Pancreas (tissue), 10 donors: ENCODE data around the gene FAM228B. TPM values are rescaled to one million over a fixed set of nuclear protein-coding genes. Genes with fewer than 3 reads are reported as not detected.
"Not testable (repeated sequence)": the region's sequence is repeated elsewhere in the genome, so short reads cannot be mapped to it uniquely, and the experiment has no call there.

Experiments used
- ATAC-seq, 4 donors: fragments of 200-7000 bp; cut with Tn5 transposase; one replicate each; pipeline versions ENCODE4 v1.8.0 to v1.9.1; 2020; ENCODE audit warnings: mild to moderate bottlenecking in 4 of 4, moderate library complexity in 4 of 4
- DNase-seq, 6 donors: peaks; one replicate each; pipeline ENCODE4 v3.0.0-alpha.2; 2020
- FAIRE-seq: peaks from 2 replicates; lab custom pipeline; 2012; peaks lifted over from hg19 to GRCh38; lab: Jason Lieb, UNC
- H3K27ac ChIP-seq, 4 donors: fragments of 200-600 bp; sonication (generic); 1 replicate in 3 of 4; 2 replicates in 1 of 4; pipeline versions ENCODE4 v1.5.0 to v1.8.0; 2020
- H3K27me3 ChIP-seq, 4 donors: fragments of 200-600 bp; one replicate each; pipeline ENCODE4 v1.8.0; 2021
- H3K36me3 ChIP-seq, 3 donors: fragments of 200-600 bp; sonication (generic) in 1 of 3; one replicate each; pipeline versions ENCODE4 v1.5.0 to v1.8.0; 2020 to 2021
- H3K4me1 ChIP-seq, 3 donors: fragments of 200-600 bp; one replicate each; pipeline ENCODE4 v1.8.0; 2021
- H3K4me3 ChIP-seq, 4 donors: fragments of 200-600 bp; sonication (generic) in 2 of 4; one replicate each; pipeline versions ENCODE4 v1.5.0 to v1.8.0; 2020 to 2021
- H3K9me3 ChIP-seq, 4 donors: fragments of 200-600 bp; one replicate each; pipeline ENCODE4 v1.8.0; 2021
- CTCF ChIP-seq, 4 donors: fragments of 200-600 bp; sonication (generic) in 3 of 4; IDR thresholded peaks; one replicate each; pipeline versions ENCODE4 v1.5.0 to v1.8.0; 2021; ENCODE audit warnings: antibody characterized with exemption in 4 of 4
- WGBS, 2 donors: extraction: QIAGEN DNeasy Blood & Tissue Kit; methylation state at CpG; one replicate each; pipeline ENCODE4 v1.1.7; 2013; 5-methylcytosine and 5-hydroxymethylcytosine counted together
- intact Hi-C, 3 donors: fragments of 100-400 bp; cut with DNase I; formaldehyde crosslinking; loops; one replicate each; pipeline versions ENCODE4 v1.11.1 to v1.14.2; 2022
- polyA plus RNA-seq, 2 donors: library from polyadenylated mRNA; stranded (reverse); fragments of 200-250 nt; gene quantifications; one replicate each; pipeline ENCODE4 v1.2.3, GENCODE V29; 2013
- total RNA-seq, 6 donors: library from RNA; stranded (reverse); fragmentation: NEBNext Ultra II Directional in 4 of 6; extraction: Animal tissue kit (Norgen Biotek cat#: 25700) in 4 of 6; gene quantifications; one replicate each; pipeline versions ENCODE4 v1.2.1 to v1.2.4, GENCODE V29; 2021 to 2023
- donor health status: healthy with polysubstance abuse.
- donor health status: DM: no; HTN: no; CAD: no; lungs with moderate emphysema.
- donor health status: DM: no; HTN: no; CAD: no.
- donor health status: control.
- donor health status: control.
- donor health status: Bipolar disorder and iron deficiency.
- donor health status: DM: yes; HTN: yes; CAD: no.
- donor health status: DM: no; HTN: no; CAD: no.
- donor health status: DM: no; HTN: no; CAD: no.
- donor health status: DM: yes; HTN: yes; CAD: no.

Gene FAM228B
- total and polyA plus RNA-seq, 8 donors = 5.8 to 31.4 (median 9.0) TPM

DNA sequence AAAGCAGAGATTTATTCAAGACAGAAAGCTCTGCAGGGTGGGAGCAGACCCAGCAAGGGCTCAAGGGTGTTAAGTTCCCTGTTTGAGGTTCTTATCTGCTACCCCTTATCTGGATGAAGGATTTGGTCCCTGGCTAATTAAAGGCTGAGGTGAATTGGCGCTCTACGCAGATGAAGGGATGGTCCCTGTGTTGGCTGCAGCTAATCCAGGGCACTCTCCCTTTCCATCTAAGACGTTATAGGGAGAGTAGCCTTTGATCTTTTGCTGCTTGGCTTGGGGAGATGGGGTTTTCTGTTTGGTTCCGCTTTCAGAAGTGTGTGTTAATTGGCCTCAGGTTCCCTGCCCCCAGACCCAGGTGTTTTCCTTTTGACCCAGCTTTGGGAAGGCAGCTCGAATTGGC is 68.6 kb downstream of the FAM228B start:
- ATAC-seq (no peak), FAIRE-seq (no peak), DNase-seq (no peak)
- intact Hi-C loops = no loop called here
- 49 to 55% methylated on average over 5 of the region's 5 CpGs for WGBS, 2 donors
- Histone ChIP-seq H3K9me3 (no peaks in the 10 kb centered on the region), H3K27ac (no peak overlapping the region), H3K36me3 (no peaks in the 10 kb centered on the region), H3K27me3 (no peaks in the 10 kb centered on the region), H3K4me1 (no peaks in the 10 kb centered on the region), H3K4me3 (no peak overlapping the region)
- TF ChIP-seq CTCF (IDR thresholded peaks at IDR 0.05) = no peak

DNA sequence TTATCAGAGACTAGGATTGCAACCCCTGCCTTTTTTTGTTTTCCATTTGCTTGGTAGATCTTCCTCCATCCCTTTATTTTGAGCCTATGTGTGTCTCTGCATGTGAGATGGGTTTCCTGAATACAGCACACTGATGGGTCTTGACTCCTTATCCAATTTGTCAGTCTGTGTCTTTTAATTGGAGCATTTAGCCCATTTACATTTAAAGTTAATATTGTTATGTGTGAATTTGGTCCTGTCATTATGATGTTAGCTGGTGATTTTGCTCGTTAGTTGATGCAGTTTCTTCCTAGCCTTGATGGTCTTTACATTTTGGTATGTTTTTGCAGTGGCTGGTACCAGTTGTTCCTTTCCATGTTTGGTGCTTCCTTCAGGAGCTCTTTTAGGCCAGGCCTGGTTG is 73.9 kb downstream of the FAM228B start:
- ATAC-seq = not testable (repeated sequence)

GRCh38 chr2:24199968-24200590 is 76.8 kb downstream of the FAM228B start:
- Histone ChIP-seq H3K4me1 (no peaks in the 10 kb centered on the region), H3K4me3 (no peak overlapping the region), H3K27me3 (no peaks in the 10 kb centered on the region), H3K27ac (no peak overlapping the region), H3K9me3 (no peaks in the 10 kb centered on the region), H3K36me3 (peaks cover 0 to 26% (median 12%) of the 10 kb centered on the region in 3 donors)
- TF ChIP-seq CTCF (IDR thresholded peaks at IDR 0.05) = no peak
- 83 to 86% methylated on average over 12 of the region's 12 CpGs for WGBS, 2 donors
- FAIRE-seq = no peak
- DNase-seq = no peak
- intact Hi-C loops = no loop called here
- ATAC-seq = no peak

More for the DNA sequence above, 73.9 kb downstream of the FAM228B start:
- H3K9me3 ChIP-seq, DNase-seq, H3K36me3 ChIP-seq, intact Hi-C loops, H3K4me3 ChIP-seq, H3K27me3 ChIP-seq, H3K27ac ChIP-seq, FAIRE-seq, H3K4me1 ChIP-seq: not testable (repeated sequence)
- WGBS, 2 donors = 80 to 88% methylated on average over 1 of the region's 1 CpG

DNA sequence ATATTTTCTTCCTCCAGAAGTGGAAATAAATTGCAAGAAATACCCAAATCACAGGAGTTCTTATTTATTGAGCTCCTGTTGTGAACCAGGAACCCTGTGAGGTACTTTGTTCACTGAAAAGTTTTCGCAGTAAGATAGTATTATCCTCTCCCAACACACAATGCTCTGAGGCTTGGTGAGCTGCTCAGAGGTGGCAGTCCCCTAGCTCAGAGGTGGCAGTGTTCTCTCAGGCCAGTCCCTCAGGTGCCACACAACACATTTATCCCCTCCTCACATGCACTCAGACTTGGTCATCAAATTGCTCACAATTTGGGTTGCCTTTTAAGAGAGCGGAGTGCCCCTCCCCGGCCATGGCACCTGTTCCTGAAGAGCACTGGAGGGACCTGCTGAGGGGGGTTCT is 77.5 kb downstream of the FAM228B start:
- Histone ChIP-seq H3K36me3 (peaks cover 0 to 31% (median 15%) of the 10 kb centered on the region in 3 donors), H3K4me1 (no peaks in the 10 kb centered on the region), H3K27ac (no peak overlapping the region), H3K27me3 (no peaks in the 10 kb centered on the region), H3K9me3 (no peaks in the 10 kb centered on the region), H3K4me3 (no peak overlapping the region)
- DNase-seq (no peak), FAIRE-seq (no peak), ATAC-seq (no peak)
- intact Hi-C loops = no loop called here
- WGBS, 2 donors = 95 to 96% methylated on average over 3 of the region's 3 CpGs
- TF ChIP-seq CTCF (IDR thresholded peaks at IDR 0.05) = no peak

DNA sequence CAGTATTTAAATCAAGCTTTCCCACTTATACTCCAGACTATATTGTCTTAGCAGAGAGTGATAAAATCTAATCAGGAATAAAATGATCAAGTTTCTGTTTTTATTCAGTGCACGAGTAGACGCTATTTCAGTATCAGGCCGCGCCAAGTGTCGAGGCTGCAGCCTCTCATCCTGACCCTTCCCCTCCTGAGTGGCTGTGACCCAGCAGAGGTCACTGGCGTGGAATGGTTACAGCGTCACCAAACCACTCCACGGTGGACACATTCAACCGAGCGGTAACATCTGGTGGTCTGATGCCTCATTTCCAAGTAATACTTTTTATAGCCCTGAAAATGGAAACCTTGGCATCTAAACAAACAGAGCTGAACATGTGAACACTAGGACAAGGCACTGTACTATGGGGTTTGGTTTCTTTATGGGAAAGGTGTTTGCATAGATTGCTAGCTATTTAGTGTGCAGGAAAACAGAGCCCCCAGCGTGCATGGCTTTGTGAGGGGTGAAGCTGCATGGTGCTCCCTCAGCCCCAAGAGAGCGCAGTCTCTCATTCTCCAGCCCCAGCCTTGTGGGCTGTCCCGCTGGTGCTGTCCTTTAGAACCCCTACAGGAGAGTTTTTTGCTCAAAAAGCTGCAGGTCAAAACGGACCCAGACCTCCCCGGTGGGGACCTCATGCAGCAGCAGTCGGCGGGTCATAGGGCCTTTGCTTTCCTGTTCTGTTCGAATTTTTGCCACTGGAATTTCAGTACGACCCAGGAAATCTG is 79.9 kb downstream of the FAM228B start:
- no peaks in the 10 kb centered on the region for H3K4me1 ChIP-seq
- H3K27ac ChIP-seq = no peak overlapping the region
- no peaks in the 10 kb centered on the region for H3K9me3 ChIP-seq
- WGBS, 2 donors = 85 to 91% methylated on average over 19 of the region's 19 CpGs
- no peak for FAIRE-seq
- ATAC-seq = no peak
- no peak for DNase-seq
- intact Hi-C loops = no loop called here
- H3K36me3 ChIP-seq = peaks cover 0 to 38% (median 20%) of the 10 kb centered on the region in 3 donors
- TF ChIP-seq CTCF (IDR thresholded peaks at IDR 0.05) = no peak
- H3K4me3 ChIP-seq = no peak overlapping the region
- no peaks in the 10 kb centered on the region for H3K27me3 ChIP-seq
